ENCODE data around the gene LSM5. TPM values are rescaled to one million over a fixed set of nuclear protein-coding genes. Genes with fewer than 3 reads are reported as not detected.
"Not testable (repeated sequence)": the region's sequence is repeated elsewhere in the genome, so short reads cannot be mapped to it uniquely, and the experiment has no call there.

LSM5 gene
- total RNA-seq, 1 experiment from 2014 or later: 108 TPM

DNA sequence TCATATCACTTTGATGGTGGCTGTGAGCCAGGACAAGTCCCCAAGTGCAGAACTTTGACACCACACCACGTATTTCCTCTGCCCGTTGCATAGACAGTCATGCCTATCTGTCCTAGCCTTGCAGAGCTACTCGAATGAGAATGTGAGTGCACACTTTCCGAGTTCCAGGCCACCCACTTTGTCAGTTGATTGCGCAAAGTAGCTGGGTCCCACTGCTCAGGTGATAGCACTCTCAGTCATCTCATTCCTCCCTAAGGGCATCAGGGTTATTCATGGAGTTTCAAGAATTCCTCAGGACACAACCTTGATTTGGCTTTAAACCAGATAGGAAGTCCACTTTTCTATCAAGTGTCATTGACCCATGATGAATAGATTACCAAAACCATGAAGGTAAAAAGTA is 19.3 kb downstream of the LSM5 start:
- Histone ChIP-seq H3K27me3 (ENCODE audit: insufficient read depth, low read length) (no peaks in the 10 kb centered on the region), H3K23ac (ENCODE audit: insufficient read length, low read depth, low read length) (no peak overlapping the region), H3K9me3 (ENCODE audit: control insufficient read depth, low read depth, low read length) (no peaks in the 10 kb centered on the region), H3K4me1 (ENCODE audit: insufficient read depth, low read length) (no peaks in the 10 kb centered on the region), H3K79me2 (ENCODE audit: insufficient read depth, low read length) (no peaks in the 10 kb centered on the region), H3T11ph (ENCODE audit: low read length) (no peak overlapping the region), H2BK12ac (ENCODE audit: insufficient read length, low read depth, low read length) (no peak overlapping the region), H2BK120ac (ENCODE audit: low read depth, low read length, poor library complexity, severe bottlenecking) (no peak overlapping the region), H3K4ac (ENCODE audit: low read depth, low read length) (no peak overlapping the region), H3K56ac (ENCODE audit: insufficient read length, low read depth, low read length) (no peak overlapping the region), H2AK5ac (ENCODE audit: insufficient read length, low read length) (no peak overlapping the region), H2BK15ac (ENCODE audit: low read depth, low read length) (no peak overlapping the region), H3K9ac (ENCODE audit: extremely low read depth, insufficient read length, low read length) (no peak overlapping the region), H2BK5ac (ENCODE audit: insufficient read length, low read length) (no peak overlapping the region), H4K20me1 (ENCODE audit: control insufficient read depth, insufficient read depth, insufficient read length) (no peaks in the 10 kb centered on the region), H3K27ac (ENCODE audit: insufficient read length, low read depth, low read length) (no peak overlapping the region), H3K23me2 (ENCODE audit: insufficient read length, low read depth, low read length, poor library complexity, severe bottlenecking) (no peaks in the 10 kb centered on the region), H3K14ac (ENCODE audit: insufficient read depth, low read length) (no peak overlapping the region), H2AFZ (ENCODE audit: low read length) (no peak overlapping the region), H3K4me2 (ENCODE audit: insufficient read depth, insufficient read length, low read length) (no peak overlapping the region), H4K91ac (ENCODE audit: insufficient read length, low read depth, low read length) (no peak overlapping the region), H4K5ac (ENCODE audit: insufficient read length, low read depth, low read length) (no peak overlapping the region), H3K18ac (ENCODE audit: insufficient read length, low read depth, low read length) (no peak overlapping the region), H2BK20ac (ENCODE audit: low read depth, low read length, poor library complexity, severe bottlenecking) (no peak overlapping the region), H3K79me1 (ENCODE audit: insufficient read depth, low read depth, low read length, poor library complexity, severe bottlenecking) (no peaks in the 10 kb centered on the region), H4K8ac (replicated peaks; ENCODE audit: insufficient read length, low read depth, low read length) (no peak overlapping the region)
- WGBS (ENCODE audit: extremely low coverage, insufficient read length, low lambda C conversion rate): no CpG with 5 or more reads among the region's 5 CpGs
- DNase-seq: no peak
- H3K4me3 Mint-ChIP-seq: no peak overlapping the region
- TF ChIP-seq, protein P1, sequence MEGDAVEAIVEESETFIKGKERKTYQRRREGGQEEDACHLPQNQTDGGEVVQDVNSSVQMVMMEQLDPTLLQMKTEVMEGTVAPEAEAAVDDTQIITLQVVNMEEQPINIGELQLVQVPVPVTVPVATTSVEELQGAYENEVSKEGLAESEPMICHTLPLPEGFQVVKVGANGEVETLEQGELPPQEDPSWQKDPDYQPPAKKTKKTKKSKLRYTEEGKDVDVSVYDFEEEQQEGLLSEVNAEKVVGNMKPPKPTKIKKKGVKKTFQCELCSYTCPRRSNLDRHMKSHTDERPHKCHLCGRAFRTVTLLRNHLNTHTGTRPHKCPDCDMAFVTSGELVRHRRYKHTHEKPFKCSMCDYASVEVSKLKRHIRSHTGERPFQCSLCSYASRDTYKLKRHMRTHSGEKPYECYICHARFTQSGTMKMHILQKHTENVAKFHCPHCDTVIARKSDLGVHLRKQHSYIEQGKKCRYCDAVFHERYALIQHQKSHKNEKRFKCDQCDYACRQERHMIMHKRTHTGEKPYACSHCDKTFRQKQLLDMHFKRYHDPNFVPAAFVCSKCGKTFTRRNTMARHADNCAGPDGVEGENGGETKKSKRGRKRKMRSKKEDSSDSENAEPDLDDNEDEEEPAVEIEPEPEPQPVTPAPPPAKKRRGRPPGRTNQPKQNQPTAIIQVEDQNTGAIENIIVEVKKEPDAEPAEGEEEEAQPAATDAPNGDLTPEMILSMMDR (conservative IDR thresholded peaks at IDR 0.05): no peak
- no peaks in the 10 kb centered on the region for H3K4me1 Mint-ChIP-seq
- H3K9me3 Mint-ChIP-seq: peaks cover 3% of the 10 kb centered on the region in 2 experiments
- 0 out of 7 replicates have a peak, but pooled peaks cover 0 to 1% (median 0%) of the 10 kb centered on the region in 3 experiments for H3K36me3 Mint-ChIP-seq (ENCODE audit: insufficient read depth in 1 of 3, low read depth in 3 of 3)
- H3K27ac Mint-ChIP-seq: no peak overlapping the region
- H3K27me3 Mint-ChIP-seq (ENCODE audit: low read depth): no peaks in the 10 kb centered on the region; the same call in 1 of the 2 replicates

DNA sequence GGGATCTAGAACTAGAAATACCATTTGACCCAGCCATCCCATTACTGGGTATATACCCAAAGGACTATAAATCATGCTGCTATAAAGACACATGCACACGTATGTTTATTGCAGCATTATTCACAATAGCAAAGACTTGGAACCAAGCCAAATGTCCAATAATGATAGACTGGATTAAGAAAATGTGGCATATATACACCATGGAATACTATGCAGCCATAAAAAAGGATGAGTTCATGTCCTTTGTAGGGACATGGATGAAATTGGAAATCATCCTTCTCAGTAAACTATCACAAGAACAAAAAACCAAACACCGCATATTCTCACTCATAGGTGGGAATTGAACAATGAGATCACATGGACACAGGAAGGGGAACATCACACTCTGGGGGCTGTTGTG is 20.2 kb downstream of the LSM5 start:
- H3K4me1 Mint-ChIP-seq; H2BK120ac ChIP-seq (ENCODE audit: low read depth, low read length, poor library complexity, severe bottlenecking); H3K14ac ChIP-seq (ENCODE audit: insufficient read depth, low read length); DNase-seq; H4K91ac ChIP-seq (ENCODE audit: insufficient read length, low read depth, low read length); H4K5ac ChIP-seq (ENCODE audit: insufficient read length, low read depth, low read length); H3K23ac ChIP-seq (ENCODE audit: insufficient read length, low read depth, low read length); H3T11ph ChIP-seq (ENCODE audit: low read length); H3K4ac ChIP-seq (ENCODE audit: low read depth, low read length); H3K56ac ChIP-seq (ENCODE audit: insufficient read length, low read depth, low read length); H2AFZ ChIP-seq (ENCODE audit: low read length); H2BK15ac ChIP-seq (ENCODE audit: low read depth, low read length); H2BK12ac ChIP-seq (ENCODE audit: insufficient read length, low read depth, low read length); H3K27me3 ChIP-seq (ENCODE audit: insufficient read depth, low read length); H3K9me3 Mint-ChIP-seq; H3K4me3 Mint-ChIP-seq; H2BK5ac ChIP-seq (ENCODE audit: insufficient read length, low read length); H3K18ac ChIP-seq (ENCODE audit: insufficient read length, low read depth, low read length); H3K36me3 Mint-ChIP-seq (ENCODE audit: insufficient read depth in 1 of 3, low read depth in 3 of 3); H4K20me1 ChIP-seq (ENCODE audit: control insufficient read depth, insufficient read depth, insufficient read length); H3K27me3 Mint-ChIP-seq (ENCODE audit: low read depth); H4K8ac ChIP-seq (replicated peaks; ENCODE audit: insufficient read length, low read depth, low read length); H3K4me1 ChIP-seq (ENCODE audit: insufficient read depth, low read length); H3K4me2 ChIP-seq (ENCODE audit: insufficient read depth, insufficient read length, low read length); H2BK20ac ChIP-seq (ENCODE audit: low read depth, low read length, poor library complexity, severe bottlenecking); H3K79me2 ChIP-seq (ENCODE audit: insufficient read depth, low read length); H2AK5ac ChIP-seq (ENCODE audit: insufficient read length, low read length); H3K27ac Mint-ChIP-seq; H3K27ac ChIP-seq (ENCODE audit: insufficient read length, low read depth, low read length); H3K9me3 ChIP-seq (ENCODE audit: control insufficient read depth, low read depth, low read length); H3K79me1 ChIP-seq (ENCODE audit: insufficient read depth, low read depth, low read length, poor library complexity, severe bottlenecking); H3K23me2 ChIP-seq (ENCODE audit: insufficient read length, low read depth, low read length, poor library complexity, severe bottlenecking); H3K9ac ChIP-seq (ENCODE audit: extremely low read depth, insufficient read length, low read length): not testable (repeated sequence)
- WGBS (ENCODE audit: extremely low coverage, insufficient read length, low lambda C conversion rate): no CpG with 5 or more reads among the region's 2 CpGs

All from H9 (cell line).